GM12872 (cell line): ENCODE data around the gene CLIP2.

Source experiments
- CTCF ChIP-seq: IDR thresholded peaks from 3 replicates; pipeline ENCODE4 v1.5.1; 2011; ENCODE audit warnings: low read depth, mild to moderate bottlenecking, low read length, moderate library complexity; ENCODE audit not compliant: insufficient read depth

Gene CLIP2

GRCh38 chr7:74289018-74289658 lies at the start of gene CLIP2:
CLIP2 (plus strand) TSS chr7:74289407; CDS start chr7:74317547, 28,140 bp downstream.
- TF ChIP-seq CTCF = no peak

- TF ChIP-seq CTCF = no peak
These were observed 48.7 kb upstream of the CLIP2 start for GRCh38 chr7:74240482-74240881.

- TF ChIP-seq CTCF = no peak
These were observed 47.1 kb upstream of the CLIP2 start for GRCh38 chr7:74242122-74242443.

GRCh38 chr7:74246497-74246896 lies 42.7 kb upstream of the CLIP2 start:
- TF ChIP-seq CTCF = no peak

GRCh38 chr7:74248156-74248555 lies 41.1 kb upstream of the CLIP2 start:
- no peak for TF ChIP-seq CTCF

- TF ChIP-seq CTCF = no peak
These were observed 36.3 kb upstream of the CLIP2 start for GRCh38 chr7:74252893-74253292.

- TF ChIP-seq CTCF = no peak
These were observed 35.9 kb upstream of the CLIP2 start for GRCh38 chr7:74253331-74253730.

GRCh38 chr7:74253835-74254128 lies 35.4 kb upstream of the CLIP2 start:
- no peak for TF ChIP-seq CTCF
